Fibroblast of skin of abdomen (primary cell): ENCODE measurements around the gene HFM1.
"Not testable (repeated sequence)": the region's sequence is repeated elsewhere in the genome, so short reads cannot be mapped to it uniquely, and the experiment has no call there.

Experiments used
- DNase-seq: peaks from one replicate; pipeline ENCODE4 v3.0.0-alpha.2; 2013

Gene HFM1

DNA sequence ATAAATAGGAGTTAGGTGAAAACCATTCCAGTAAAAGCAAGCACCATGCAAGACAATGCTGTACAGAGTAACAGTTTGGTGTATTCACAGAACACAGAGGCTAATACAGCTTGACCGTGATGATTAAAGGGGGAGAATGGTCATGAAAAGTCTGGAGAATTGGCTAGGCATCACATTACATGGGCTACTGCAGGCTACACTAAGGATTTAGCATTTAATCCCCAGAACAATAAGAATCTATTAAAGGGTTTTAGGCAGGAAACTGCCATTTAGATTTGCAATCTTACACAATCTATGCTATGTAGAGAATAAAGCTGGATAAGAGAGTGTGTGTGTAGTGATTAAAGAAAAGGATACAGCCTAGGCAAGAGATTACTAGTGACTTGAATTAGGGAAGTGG lies 30.6 kb downstream of the HFM1 start:
- DNase-seq = no peak

DNA sequence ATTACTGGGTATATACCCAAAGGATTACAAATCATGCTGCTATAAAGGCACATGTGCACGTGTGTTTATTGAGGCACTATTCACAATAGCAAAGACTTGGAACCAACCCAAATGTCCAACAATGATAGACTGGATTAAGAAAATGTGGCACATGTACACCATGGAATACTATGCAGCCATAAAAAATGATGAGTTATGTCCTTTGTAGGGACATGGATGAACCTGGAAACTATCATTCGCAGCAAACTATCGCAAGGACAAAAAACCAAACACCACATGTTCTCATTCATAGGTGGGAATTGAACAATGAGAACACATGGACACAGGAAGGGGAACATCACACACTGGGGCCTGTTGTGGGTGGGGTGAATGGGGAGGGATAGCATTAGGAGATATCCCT lies 32.4 kb downstream of the HFM1 start:
- not testable (repeated sequence) for DNase-seq

DNA sequence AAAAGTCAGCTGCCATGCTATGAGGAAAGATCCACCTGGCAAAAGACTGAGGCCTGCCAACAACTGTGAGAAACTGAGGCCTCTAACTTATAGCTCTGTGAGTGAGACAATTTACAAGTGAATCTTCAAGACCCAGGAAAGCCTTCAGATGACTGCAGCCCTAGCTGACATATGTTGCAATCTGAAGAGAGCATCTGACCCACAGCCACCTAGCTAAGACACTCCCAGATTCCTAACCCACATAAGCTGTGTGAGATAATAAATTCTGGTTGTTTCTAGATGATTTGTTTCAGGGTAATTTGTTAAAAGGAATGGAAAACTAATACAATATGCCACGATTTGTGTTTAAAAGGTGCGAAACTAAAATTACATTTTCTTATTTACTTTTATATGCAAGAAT lies 55.1 kb downstream of the HFM1 start:
- no peak for DNase-seq

DNA sequence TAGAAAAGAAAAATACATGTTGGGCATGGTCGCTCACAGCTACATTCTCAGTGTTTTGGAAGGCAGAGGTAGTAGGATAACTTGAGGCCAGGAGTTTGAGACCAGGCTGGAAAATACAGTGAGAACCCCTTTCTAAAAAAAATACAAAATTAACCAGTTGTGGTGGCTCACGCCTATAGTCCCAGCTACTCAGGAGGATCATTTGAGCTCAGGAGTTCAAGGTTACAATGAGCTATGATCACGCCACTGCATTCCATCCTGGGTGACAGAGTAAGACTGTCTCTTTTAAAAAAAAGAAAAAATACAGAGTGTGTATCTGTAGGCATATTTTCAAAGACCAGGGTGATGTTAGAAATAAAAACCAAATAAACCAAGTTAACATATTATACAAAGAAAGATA lies 57.8 kb downstream of the HFM1 start:
- no peak for DNase-seq

DNA sequence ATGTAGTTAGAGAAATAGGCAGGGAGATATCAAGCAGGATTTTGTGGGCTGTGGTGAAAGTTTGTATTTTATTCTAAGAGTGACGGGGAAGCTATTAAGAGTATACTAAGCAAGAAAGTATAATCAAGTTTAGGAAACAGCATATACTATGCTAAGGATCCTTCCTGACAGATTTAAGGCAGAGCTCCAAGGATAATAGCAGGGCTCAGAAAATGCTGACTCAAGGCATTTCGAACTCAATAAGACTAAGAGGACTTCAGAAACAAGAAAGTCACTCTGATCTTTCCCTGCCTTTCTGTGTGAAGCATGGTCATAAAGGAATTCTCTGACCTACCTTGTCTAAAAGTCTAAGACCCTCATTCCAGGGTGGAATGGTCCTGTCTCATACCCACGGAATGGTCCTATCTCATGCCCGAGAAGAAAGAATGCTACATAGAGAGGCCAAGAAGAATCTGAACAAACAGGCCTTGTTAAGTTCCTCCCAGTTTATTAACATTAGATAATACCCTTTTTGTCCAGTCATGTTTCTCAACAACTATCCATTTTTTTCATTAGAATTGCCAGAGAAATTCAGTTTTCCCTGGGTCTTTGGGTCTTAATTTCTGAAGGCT lies 59.1 kb downstream of the HFM1 start:
- no peak for DNase-seq

DNA sequence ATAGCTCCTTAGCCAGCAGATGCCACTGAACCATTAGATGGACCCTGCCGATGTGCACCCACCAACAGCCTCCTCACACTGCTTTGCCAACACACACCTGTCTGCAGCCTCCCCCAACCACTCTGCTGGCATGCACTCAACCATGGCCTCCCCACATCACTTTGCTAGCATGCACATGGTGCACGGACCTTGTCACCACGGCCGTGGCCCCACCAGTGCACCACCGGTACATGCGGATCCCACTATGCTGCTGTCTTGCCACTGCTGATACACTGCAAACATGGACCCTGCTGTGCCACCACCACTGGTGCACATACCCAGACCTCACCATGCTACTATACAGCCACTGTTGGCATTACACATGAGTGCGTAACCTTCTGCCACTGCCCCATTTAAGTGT lies 66.1 kb downstream of the HFM1 start:
- no peak for DNase-seq

DNA sequence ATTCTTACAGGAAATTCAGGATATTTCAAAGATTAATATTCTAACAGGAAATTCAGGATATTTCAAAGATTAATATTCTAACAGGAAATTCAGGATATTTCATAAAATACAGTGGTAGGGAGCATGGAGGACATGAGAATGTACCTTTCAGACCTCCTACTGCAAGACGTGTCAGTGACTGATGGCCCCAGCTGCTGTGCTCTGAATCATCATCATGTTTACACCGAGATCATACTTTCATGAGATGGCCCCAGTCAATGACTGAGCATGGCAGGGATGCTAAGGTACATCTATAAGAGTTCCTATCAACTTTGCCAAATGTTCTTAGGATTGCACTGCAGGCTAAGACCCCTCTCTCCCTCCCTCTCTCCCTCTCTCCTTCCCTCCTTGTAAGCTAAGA lies 69.0 kb downstream of the HFM1 start:
- no peak for DNase-seq

DNA sequence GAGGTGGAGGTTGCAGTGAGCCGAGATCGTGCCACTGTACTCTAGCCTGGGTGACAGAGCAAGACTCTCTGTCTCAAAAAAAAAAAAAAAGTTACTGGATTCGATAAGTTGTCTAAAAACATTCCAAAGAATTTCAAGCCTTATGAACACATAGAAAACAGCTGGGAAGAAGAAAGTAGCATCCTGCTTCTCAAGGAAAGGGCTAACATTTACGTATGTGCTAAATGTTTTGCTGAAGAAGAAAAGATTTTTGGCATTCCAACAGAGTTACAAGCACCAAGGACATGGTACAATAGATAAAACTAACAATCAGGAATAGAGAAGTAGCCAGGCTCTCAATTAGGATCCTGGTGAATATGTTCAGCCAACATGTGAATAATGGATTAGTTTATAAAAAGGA lies 69.8 kb downstream of the HFM1 start:
- DNase-seq = peak; percentile 4

DNA sequence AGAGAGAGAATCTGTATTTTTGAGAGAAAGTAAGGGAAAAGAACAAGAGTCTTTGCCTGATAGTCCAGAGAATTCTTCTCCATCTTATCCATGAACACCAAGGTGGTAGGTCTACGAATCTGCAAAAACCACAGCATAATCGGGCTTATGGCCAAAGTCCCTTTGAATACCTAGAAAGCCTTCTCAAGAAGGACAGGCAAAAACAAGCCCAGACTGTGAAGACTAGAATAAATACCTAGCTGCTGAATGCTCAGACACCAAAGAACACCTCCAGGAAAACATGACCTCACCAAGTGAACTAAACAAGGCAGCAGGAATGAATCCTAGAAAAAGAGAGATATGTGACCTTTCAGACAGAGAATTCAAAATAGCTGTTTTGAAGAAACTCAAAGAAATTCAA lies 79.2 kb downstream of the HFM1 start:
- no peak for DNase-seq

DNA sequence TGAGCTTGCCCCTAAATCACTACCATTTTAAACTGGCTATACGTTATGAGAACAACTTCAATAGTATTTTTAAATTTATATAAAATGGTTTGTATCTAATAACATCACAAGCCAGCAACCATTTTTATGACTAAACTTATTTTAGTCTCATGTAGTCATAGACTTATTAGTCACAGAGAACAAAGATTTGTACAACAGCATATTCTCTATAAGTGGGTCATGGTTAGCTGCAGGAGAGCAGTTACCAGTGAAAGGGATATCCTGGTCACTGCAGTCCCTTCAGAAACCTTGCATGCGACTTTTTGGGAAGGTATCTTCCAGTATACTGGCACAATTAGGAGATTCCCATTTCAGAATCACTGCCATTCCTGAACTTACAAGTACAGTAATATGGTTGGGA lies 90.0 kb downstream of the HFM1 start:
- DNase-seq = no peak

DNA sequence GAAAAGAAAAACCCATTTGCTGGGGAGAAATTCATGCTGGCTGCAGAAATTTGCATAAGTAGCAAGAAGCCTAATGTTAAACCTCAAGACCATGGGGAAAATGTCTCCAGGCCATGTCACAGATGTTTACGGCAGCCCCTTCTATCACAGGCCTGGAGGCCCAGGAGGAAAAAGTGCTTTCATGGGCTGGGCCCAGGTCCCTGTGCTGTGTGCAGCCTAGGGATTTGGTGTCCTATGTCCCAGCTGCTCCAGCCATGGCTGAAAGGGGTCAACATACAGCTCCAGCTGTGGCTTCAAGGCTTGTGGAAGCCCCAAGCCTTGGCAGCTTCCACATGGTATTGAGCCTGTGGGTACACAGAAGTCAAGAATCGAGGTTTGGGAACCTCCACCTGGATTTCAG lies 93.0 kb downstream of the HFM1 start:
- no peak for DNase-seq

DNA sequence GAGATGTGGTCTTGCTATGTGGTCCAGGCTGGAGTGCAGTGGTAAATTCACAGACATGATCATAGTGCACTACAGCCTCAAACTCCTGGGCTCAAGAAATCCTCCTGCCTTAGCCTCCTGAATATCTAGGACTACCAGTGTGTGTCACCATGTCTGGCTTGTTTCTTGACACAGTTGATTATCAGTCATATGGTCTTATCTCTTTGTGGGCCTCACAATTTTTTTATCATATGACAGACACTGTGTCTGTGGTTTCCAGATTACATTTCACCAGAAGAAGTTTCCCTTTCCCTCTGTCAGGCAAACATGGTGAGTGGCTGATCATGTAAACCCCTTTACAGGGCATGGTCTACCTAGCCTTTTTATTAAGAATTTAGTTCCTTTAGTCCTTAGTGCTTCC lies 96.1 kb downstream of the HFM1 start:
- no peak for DNase-seq

DNA sequence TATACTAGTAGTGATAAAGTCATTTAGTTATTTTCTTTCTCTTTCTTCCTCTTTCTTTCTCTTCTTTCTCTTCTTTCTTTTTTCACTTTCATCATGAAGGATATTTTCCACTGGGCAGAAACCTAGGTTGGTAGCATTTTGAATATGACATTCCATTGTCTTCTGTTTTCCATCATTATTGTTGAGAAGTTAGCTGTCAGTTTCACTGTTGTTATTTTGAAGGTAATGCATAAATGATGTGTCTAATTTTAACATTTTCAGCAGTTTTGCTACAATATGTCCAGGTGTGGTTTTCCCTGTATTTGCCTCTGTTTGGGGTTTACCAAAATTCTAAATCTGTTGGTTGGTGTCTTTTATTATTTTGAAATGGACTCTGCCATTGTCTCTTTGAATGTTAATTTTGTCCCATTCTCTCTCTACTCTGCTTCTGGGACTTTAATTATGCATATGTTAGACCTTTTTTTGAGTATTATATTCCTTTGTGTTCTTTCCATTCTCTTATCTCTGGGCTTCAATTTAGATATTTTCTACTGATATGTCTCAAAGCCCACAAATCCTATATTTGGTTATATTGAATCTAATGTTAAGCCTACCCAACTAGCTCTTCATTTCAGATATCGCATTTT lies 96.7 kb downstream of the HFM1 start:
- no peak for DNase-seq

DNA sequence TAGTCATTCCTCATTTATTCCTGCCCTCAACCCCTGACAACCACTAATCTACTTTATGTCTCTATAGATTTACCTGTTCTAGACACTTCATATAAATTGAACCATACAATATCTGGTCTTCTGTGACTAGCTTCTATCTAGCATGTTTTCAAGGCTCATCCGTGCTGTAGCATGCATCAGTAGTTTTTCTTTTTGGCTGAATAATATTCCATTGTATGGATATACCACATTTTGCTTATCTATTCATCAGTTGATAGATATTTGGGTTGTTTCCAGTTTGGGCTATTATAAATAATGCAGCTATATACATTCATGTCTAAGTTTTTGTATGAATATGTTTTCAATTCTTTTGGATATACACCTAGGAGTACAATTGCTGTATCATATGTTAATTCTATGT lies 101.5 kb downstream of the HFM1 start:
- no peak for DNase-seq

DNA sequence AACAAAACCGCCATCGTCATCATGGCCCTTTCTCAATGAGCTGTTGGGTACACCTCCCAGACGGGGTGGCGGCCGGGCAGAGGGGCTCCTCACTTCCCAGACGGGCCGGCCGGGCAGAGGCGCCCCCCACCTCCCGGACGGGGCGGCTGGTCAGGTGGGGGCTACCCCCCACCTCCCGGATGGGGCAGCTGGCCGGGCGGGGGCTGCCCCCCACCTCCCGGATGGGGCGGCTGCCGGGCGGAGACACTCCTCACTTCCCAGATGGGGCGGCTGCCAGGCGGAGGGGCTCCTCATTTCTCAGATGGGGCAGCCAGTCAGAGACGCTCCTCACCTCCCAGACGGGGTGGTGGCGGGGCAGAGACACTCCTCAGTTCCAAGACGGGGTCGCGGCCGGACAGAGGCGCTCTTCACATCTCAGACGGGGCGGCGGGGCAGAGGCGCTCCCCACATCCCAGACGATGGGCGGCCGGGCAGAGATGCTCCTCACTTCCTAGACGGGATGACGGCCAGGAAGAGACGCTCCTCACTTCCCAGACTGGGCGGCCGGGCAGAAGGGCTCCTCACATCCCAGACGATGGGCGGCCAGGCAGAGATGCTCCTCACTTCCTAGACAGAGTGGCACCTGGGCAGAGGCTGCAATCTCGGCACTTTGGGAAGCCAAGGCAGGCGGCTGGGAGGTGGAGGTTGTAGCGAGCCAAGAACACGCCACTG lies 115.6 kb downstream of the HFM1 start:
- not testable (repeated sequence) for DNase-seq

DNA sequence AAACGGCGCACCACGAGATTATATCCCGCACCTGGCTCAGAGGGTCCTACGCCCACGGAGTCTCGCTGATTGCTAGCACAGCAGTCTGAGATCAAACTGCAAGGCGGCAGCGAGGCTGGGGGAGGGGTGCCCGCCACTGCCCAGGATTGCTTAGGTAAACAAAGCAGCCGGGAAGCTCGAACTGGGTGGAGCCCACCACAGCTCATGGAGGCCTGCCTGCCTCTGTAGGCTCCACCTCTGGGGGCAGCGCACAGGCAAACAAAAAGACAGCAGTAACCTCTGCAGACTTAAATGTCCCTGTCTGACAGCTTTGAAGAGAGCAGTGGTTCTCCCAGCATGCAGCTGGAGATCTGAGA lies 117.7 kb downstream of the HFM1 start:
- DNase-seq = not testable (repeated sequence)

DNA sequence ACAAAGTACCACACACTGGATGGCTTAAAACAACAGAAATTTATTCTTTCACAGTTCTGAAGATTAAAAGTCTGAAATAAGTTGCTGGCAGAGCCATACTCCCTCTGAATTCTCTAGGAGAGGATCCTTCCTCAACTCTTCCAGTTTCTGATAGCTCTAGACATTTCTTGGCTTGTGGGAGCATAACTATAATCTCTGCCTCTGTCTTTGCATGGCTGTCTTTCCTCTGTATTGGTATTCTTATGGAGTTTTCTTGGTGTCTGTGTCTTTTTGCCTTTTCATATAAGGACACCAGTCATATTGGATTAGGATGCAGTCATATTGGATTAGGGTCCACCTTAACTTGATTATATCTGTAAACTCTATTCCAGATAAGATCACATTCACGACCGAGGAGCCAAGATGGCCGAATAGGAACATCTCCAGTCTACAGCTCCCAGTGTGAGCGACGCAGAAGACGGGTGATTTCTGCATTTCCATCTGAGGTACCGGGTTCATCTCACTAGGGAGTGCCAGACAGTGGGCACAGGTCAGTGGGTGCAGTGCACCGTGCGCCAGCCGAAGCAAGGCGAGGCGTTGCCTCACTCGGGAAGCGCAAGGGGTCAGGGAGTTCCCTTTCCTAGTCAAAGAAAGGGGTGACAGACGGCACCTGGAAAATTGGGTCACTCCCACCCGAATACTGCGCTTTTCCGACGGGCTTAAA lies 118.2 kb downstream of the HFM1 start:
- DNase-seq = not testable (repeated sequence)

DNA sequence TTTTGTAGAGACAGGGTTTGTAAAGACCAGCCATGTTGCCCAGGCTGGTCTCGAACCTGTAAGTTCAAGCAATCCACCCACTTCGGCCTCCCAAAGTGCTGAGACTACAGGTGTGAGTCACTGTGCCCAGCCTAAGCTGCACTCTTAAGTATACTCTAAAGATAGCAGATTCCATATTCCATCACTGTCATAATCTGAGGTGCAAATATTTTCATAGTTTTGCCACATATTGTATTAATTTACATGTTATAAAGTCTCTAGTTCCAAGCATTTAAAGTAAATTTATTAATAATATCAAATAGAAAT lies 121.3 kb downstream of the HFM1 start:
- DNase-seq = no peak

DNA sequence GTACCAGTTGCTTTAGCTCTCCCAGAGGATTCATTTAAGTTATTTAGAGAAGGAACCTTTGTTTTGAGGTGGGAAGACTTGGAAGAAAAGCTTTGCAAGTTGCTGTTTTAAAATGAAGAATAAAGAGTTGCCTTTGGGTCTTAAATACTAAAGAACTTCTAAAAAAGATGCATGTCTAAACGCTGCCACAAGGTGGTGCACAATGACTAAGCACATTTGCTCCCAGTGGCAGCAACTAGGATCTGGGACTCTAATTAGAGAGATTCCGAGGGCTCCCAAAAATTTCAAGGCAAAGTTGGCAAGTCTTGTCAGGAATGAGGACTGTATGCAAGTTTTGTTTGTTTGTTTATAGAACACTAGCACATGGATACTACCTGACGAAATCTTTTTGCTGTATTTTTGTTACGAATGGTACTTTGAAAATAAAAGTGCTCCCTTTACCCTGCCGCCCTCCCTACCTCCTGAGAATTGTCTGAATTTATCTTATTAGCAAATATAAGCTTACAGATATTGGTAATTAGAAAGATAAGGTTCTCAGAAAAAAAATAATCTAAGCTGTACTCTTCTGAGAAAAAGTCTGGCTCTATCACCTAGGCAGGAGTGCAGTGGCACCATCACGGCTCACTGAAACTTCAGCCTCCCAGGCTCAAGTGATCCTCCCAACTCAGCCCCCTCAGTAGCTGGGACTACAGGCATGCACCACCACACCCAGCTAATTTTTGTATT lies 121.8 kb downstream of the HFM1 start:
- DNase-seq = peak; percentile 69

DNA sequence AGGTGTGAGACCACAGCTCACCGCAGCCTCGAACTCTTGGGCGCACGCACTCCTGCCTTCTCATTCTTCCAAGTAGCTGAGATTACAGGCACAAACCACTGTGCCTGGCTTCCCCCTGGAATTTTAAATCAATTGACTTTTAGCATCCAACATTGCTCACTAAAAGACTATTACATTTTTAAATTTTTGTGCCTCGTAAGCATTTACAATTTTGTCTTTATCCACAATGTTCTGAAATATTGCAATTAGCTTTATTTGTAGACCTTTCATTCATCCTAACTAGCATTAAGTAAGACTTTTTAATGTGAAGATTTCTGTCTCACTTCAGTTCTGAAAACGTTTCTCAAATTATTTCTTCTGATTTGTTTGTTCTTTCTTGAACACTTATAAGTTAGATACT lies 122.9 kb downstream of the HFM1 start:
- no peak for DNase-seq

DNA sequence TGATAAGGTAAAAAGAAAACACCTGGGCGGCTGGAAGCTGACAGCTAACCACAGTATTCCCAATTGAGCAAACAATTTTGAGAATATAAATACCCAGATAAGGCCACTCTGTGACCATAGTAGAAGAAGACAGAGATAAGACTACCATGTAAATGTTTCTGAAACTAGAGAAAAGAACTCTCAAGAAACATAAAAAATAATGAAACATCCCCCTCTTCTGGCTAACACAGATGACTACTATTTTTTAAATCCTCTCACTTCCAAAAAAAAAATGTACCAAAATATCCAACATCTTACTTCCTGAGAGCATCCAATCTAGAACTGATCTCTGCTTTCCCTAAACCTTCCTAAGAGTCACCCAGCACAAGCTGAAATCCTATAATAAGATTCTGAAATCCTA lies 125.9 kb downstream of the HFM1 start:
- peak; percentile 14 for DNase-seq

DNA sequence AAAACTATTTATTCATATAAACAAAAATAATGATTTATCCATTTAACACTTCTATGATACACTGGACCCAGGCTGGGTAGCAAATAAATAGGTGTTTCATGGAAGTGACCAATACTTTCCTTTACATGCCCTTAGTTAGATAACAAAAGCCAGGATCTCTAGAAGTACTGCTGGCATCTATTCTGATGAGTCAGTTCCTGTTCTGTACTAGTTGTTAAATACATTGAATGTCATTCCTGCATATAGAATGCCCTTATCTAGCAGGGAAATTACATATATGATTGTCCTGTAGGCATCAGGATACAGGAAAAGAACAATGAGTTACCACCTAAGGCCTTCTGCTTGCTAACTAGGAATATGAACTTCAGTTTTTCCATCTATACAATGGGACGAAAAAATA lies 130.8 kb downstream of the HFM1 start:
- peak; percentile 3 for DNase-seq

DNA sequence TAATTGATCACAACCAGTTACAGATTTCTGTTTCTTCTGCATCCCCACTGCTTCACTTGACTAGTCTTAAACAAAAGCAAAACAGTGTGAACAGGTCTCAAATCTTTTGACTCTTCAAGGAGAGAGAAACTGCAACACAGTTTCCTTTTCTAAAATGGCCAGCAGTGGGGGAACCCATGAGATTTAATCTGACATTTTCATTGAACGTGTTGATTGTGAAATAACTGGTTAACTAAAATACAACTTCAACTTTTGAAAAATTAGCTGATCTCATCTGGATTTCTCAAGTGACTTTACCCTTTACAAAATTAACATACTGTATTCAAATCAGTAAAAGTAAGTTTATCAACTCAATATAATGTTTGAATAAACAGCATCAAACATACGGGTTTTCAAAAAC lies 143.0 kb downstream of the HFM1 start:
- no peak for DNase-seq
